GM03348 (cell line): Measurements from ENCODE around the gene RALGPS1.

ENCODE experiments used
- DNase-seq: peaks from one replicate; pipeline ENCODE4 v3.0.0; 2012; ENCODE audit warnings: low spot score

The RALGPS1 gene

DNA sequence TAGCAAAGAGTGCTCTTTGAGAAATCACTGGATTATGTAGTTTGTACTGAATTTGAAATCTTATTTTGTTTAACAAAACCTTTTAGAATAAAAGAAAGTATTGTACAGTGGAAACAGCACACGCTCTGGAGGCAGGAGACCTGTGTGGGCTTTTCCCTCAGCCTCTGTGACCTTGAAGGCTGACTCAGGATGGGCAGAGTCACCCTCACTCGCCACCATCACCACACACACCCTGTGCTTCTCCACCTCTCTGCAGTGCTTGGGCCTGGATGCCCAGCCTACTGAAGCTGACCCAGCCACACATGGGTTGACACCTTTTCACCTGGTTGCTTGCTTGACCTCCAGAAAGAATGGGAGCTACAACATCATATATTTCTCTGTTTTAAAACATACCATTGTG, 188.2 kb downstream of the RALGPS1 start:
- DNase-seq = no peak

DNA sequence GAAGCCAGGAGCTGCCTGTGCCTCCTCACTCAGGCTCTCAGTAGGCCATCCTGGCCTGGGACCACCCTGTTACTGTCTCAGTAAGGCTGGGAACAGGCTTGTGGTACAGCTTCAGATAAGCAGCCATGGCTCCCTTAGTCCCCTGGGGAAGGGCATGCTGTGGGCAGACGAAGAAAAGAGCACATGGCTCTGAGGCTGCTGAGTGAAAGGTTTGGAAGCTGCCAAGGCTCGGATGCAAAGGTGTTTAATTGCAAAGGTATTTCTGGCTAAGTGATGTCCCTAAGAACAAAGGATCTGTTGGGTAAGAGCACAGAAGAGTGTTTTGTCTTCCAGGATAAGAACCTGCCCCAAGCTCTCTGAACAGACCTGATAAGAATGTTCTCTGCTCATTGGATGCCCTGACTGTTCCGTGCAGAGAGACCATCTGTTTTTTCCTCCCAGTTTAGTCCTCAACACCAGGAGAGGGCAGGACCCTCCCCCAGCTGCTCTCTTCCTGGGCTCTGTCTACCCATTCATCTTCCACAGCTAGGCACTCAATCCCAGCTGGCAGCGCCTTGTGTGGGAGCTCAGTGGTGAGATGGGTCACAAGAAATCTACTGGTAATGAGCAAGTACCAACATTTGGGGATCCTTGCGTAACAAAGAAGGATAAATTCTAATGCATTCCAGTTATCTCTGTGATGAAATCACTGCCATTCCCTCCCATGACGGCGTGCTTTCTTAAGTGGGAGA, 190.2 kb downstream of the RALGPS1 start:
- DNase-seq = no peak

DNA sequence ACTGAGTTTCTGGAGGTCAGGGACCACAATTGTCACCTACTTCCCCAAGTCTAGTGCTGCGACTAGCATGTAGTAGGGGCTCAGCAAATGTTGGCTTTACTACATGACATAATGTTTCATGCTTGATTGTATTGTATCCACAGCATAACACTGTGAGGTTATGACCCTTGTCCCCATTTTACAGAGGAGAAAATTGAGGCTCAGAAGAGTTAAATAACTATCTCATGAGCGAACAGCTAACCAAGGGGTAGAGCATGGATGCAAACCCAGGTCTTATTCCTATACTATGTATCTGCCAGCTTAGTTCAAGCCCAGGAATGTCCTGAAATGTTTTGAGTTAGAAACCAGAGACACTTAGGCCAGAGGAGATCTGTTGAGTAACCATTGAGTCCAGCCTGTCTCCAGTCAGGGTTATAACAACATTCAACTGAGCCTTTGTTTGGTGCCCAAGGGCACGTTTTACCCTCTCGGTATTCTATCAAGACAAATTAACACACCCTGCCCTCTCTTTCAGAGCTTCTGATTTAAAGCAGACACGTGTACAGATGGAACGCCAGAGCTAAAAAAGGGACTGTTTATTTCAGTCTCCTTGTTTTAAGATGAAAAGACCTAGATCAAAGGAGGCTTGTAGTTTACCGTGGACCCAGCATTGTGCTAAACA, 191.4 kb downstream of the RALGPS1 start:
- DNase-seq = no peak

DNA sequence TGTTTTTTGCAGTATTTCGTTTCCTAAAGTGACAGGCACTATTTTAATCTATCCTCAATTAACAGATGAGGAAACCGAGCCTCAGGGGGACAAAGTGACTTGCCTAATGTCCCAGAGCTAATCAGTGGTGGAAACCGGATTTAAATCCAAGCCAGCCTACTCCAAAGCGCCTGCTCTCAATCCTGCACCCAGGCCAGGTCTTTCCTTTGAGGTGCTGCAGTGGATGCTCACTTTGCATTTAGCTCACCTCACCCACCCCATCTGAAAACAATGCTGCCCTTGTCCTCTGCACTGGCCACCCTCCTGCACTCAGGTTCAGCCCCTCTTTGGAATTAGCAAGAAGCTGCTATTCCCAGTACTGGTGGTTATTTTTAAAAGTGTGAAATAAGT, 191.9 kb downstream of the RALGPS1 start:
- no peak for DNase-seq

DNA sequence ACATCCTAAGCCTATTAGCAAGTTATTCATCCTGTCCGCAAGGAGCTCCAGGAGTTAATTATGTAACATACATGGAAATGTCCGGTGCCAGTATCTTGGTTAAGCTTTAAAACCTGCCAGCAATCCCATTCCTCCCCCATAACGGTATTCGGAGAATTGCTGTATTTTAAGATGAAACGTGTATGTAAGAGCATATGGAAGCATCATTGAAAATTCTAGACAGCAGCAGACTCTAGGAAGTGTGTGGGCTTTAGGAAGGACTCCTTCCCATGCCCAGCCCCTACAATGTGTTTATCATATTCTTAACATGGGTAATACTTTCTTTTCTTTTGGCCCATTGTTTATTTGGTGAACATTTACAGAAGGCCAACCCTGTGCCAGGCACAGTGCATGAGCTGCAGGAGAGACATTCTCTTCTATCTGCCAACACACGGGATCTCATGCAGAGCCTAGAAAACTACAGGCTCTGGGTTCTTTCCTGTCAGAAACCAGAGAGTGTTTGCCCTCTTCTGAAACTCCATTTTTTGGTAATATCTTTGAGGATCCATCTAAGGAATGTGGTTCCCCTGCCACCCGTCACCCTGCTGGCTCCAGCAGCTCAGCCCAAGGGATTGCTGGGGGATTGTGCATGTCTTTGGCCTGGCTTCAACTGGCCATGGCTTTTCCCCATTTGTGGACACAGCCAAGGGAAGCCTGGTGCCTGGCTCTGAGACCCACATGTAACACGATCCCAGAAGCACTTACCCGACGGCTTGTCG, 192.8 kb downstream of the RALGPS1 start:
- DNase-seq = no peak

DNA sequence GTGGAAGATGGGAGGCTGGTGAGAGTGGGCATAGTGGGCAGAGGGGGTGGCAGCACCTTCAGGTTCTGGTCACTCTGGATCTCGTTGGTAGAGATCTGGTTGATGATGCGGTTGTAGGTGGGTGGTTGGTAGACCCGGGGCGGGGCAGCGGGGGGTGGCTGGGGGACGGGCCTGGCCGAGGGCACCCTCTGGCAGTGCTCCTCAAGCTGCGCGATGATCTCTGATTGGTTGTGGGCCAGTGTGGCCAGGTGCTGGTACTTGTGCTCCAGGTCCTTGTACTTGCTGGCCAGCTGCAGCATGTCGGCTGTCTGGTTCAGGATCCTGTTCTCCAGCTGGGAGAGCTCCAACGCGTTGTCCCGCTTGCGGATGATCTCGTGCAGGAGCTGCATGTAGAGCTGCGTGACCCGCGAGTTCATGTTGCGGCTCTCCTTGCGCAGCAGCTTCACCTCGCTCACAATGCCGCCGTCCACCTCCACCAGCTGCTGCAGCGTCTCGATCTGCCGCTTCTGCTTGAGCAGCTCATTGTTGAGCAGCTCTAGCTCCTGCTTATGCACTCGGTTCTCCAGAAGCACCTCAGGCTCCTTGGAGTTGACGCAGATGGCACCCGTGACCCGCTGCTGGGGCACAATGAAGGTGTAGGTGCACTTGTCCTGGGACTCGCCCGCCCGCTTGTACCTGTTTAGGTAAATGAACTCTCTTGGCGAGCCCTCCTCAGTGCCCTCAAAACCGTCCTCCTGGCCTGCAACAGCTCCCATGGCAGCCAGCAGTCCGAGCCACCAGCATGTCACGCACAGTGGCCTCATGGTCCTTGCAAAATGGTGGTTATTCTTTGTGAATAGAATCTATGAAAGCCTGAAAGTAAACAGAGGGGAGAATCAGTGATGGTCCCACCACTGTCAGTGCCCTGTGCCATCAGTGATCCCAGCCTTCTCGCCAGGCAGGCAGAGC, 193.6 kb downstream of the RALGPS1 start:
- DNase-seq = no peak

DNA sequence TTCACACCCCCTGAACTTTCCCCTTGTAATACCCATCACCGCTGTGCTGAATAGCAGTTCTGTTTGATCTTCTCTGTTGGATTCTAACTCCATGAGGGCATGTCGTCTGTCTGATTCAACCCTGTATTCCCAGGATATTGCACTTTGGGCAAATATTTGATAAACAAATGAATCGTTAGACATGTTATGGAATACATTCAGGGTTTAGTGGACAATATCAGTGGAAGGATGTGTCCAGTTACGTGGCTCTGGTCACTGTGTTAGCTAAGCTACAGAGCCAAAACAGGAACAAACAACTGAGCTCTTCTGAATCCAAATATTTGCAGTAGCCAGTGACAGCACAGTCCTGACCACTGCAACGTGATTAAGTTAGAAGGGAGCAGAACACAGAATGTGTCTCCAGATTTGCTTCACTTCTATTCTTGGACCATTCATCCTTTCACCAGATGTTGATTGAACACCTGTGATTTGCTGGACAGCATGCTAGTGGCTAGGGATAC, 194.7 kb downstream of the RALGPS1 start:
- DNase-seq = no peak

DNA sequence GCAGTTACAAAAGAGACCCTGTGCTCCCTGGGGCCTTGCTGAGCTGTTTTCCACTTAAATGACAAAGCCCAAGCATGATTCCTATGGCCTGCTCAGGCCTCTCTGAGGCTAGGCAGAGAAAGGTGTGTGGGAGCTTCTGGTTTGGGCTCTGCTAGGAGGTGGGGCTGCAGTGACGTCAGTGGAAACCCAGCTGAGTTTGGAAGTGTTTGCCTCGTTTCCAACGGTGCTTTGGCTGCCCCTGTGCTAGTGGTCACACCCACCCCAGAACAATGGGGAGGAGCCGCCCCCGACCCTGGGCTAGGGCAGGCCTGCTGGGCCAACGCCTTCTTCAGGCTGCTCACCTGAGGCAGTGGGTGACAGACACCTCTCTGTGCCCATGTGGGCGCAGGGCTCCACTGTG, 197.5 kb downstream of the RALGPS1 start:
- no peak for DNase-seq

DNA sequence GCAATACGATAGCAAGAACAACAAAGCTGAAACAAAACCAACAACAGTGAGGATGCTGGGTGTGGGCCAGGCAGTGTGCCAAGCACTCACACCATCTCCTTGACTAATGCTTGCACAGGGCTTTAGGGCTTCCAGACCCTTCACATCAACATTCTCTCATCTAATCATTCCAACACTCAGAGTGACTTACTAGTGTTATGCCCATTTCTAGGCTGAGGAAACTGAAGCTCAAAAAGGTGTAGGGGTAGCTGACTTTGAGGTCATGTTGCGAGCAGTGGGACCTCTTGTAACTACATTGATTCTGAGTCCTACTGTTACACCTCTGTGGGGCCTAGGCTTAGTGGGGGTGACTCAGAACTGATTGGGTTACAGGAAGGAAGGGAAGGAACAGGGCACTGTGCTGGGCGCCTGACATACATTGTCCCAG, 198.2 kb downstream of the RALGPS1 start:
- DNase-seq = no peak

DNA sequence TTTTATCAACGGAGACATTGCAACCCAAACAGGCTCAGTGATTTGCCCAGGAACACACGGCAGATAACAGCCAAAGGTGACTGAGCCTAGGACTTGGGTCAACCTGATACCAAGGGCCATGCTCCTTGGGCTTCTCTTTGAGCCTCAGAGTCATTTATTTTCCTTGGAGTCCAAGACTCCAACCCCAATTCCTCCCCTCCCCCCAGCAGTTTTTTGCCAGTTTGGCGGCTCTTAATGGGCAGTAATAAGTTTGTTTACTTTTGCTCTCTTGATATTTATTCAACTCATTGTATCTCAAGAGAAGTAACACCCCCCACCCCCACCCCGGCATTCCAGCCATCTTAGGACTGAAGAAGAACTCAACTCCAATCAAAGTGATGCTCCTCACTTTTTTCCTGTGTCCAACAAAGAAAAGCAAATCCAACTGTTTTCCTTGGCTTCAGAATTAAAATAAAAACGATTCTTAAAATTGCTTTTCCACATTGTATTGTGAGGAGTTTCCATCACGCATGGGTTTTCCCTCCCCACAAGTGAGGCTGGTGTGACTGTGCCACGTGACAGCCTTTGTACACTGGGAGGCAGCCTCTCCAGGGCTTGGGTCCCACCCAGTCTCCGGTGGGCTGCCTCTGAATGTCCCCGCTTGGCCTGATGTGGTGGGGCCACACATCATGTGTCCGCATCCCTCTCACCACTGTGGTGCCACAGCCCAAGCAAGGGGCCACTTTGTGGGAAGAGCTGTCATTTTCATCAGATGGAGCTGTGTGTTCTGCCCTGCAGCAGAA, 198.8 kb downstream of the RALGPS1 start:
- DNase-seq = no peak

DNA sequence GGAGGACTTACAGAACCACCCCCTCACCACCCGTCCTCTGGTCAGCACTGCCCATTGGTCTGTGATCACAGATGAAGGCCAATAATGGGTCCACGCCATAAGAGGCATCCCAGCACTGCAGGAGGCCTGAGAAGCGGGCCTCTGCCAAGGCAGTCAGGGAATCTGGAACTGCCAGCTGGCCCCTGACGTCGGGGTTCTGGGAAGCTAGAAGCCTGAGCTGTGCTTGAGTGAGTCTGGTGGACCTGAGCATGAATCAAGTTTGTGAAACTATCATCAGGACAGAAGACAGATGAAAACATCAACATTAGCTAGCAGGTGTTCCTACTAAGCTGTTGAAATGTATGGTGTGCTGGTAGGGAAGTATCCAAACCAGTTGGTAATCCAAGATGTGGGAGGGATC, 200.0 kb downstream of the RALGPS1 start:
- DNase-seq = no peak

DNA sequence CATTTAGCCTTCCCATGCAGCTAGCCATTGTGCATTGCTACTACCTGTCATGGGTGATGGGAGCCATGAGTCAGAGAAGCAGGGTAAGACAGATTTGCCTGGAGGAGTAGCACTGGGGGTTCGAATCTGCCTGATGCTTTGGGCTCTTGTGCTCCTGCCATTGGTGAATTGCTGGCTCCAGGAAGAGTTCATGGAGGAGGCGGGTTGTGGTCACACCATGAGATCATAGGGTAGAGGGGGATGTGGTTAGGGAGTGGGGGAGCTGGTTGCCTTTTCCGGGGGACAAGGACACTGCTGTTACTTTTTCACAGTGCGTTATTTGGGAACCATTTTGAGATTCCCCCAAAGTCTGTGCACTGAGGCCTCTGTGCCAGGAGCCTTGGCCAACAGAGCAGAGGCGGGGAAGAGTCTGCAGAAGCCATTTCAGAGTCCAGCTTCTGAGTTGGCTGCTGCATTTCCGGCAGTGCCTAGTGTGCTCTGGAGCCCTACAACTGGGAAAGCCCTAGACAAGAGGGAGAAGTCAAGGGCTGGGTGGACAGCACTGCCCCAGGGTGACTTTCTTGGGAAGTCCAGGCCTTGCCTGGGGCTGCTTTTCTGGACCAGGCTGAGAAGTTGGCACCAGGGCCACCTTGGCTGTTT, 201.6 kb downstream of the RALGPS1 start:
- peak; percentile 19 for DNase-seq

DNA sequence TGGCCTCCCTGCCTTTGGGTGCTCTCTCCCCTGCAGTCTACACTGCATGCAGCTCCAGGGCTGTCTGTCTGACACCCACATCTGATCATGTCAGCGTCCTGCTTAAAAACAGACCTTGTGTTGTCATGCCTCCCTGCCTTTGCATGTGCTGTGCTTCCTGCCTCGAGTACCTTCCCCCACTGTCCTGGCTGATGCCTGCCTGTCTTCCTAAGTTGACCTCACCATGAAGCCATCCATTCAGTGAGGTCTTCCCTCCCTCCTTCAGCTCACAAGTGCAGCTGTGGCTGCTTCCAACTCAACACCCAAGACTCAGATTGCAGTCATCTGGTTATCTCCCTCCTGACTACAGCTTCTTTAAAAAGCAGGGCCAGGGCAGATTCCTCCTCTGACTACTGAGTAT, 202.4 kb downstream of the RALGPS1 start:
- DNase-seq = peak; percentile 20

DNA sequence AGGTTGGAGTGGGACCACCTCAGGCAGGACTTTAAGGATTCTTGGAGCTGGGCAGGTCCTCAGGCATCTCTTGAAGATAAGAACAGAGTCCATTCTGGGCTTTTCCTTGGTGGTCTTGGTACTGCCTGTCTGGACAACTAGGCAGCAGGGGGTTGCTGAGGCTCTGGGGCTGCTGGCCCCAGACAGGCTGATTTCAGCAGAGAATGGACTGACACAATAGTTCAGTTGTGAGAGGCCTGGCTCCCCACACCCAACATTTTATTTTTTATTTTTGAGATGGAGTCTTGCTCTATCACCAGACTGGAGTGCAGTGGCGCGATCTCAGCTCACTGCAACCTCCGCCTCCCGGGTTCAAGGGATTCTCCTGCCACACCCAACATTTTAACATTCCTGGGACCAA, 203.2 kb downstream of the RALGPS1 start:
- DNase-seq = no peak

DNA sequence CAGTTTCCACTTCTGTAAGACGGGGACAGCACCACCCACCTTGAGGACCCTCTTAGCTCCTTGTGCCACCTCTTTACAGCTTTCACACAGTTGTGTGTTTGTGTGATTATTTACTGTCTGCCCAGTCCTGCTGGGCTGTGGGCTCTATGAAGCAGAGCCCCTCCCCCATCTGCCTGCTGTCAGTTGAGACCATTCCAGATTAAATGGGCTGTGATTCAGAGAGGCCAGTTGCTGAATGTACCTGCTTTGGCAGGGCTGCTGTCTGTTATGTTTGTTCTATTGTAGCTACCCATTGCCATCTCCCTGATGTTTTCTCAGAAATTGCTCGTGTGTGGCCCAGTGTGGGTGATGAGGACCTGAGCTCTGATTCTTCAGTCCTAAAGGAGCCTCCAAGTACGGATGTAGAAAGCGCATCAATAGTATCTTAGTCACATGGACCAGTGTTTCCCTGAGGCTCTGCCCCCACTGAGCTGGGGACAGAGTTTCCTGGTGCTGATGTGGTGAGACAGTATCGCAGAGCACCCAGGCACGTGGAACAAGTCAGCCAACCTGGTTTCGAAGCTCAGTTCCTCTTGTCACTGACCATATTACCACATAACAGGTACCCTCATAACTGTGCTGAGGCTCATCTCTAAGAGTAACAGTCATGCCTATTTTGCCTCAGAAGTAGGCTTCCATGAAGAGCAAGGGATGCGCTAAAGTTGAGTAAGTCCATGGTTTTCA, 204.2 kb downstream of the RALGPS1 start:
- no peak for DNase-seq

DNA sequence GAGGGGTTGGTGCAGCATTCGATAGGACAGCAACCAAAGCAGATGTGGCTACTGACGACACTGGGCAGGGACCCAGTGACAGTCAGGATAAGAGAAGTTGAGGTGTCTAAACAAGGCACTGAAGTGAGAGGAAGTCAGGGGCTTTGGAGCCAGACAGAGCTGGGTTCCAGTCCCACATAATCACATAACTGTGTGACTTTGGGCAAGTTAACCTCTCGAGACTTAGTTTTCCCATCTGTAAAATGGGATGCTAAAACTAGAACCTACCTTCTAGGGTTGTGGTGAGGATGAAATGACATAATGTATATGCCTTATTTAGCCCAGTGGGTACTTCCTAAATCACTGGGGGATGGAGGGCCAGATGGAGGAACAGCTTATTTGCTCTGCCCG, 204.7 kb downstream of the RALGPS1 start:
- DNase-seq = no peak

DNA sequence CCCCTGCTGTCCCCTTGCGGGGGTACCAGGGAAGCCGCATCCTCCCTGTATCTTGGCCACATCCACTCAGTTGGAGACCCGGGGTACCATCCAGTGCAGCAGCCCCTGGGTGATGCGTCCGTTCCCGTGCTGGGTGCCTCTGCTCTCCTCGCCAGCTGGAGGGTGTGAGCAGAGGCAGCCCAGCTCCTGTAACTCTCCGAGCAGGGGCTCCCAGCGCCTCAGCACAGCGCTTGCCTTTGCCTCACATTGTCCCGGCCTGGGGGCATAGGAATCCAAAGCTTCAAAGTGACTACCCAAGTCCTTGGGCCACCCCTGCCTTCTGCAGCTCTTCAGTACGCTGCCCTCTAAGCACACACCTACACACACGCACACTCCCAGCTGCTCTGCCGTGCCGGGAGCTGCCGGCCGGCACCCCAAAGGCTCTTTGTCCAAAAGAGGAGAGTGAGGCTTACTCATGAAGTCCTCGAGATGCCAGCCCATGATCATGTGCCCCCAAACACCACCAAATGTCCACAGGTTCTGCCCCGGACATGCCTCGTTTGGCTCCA, 207.1 kb downstream of the RALGPS1 start:
- peak; percentile 49 for DNase-seq

DNA sequence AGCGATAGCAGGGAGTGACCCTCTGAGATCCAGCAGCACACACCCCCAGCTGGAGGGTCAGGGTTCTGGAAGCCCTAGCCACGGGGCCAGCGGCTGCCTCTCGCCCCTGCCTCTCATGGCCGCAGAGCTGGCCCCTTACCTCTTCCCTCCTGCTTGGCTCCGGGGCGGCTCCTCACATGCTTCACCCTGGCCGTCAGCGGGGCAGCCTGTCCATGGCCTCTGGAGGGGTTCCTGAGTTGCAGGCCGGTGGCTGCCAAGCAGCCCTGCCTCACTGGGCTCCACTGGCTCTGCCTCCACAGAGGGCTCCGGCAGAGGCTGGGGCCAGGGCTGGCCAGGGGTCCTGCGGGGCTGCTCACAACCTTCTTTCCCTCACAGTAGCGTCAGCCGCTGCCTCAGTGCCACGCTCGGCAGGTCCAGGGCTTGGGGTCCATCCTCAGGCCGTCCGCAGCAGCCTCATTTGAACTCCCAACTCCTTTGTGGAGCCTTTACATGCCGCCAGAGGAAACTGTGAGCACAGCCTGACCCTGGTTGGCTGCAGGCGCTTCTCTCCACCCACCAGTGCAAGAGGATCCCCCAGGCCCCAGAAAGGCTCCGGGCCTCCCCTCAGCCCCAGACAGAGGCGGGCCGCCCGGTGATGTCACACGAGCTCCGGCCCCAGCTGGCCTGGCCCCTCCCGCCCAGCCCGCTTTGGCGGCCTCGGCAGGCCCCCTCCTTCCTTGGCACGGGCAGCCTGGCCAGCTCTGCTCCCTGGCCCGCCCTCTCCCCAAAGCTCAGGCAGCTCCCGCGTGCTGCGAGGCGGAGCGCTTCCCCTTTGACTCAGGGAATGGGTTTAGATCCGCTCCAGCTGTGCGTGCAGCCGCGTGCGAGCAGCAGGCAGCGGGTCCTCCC, 207.8 kb downstream of the RALGPS1 start, which contains the start of gene ANGPTL2:
TSS of gene ANGPTL2 (minus strand) at position 460 of the 888 bp plus-strand sequence. CDS start 13,904 bp downstream, outside the sequence.
- peak; percentile 97 for DNase-seq
